ENCODE data around the gene KCNH3. TPM values are rescaled to one million over a fixed set of nuclear protein-coding genes. Genes with fewer than 3 reads are reported as not detected.

The KCNH3 gene
- polyA plus RNA-seq, 1 donor (not counting 4 experiments of a cell fraction or from before 2014, with no cell fraction given): 0.08 TPM

GRCh38 chr12:49525942-49526341 lies 12.9 kb upstream of the KCNH3 start:
- FAIRE-seq (no peak), DNase-seq (ENCODE audit: low read depth, low spot score) (no peak)
- Histone ChIP-seq H3K27me3 (ENCODE audit: control insufficient read depth, extremely low read depth, insufficient read depth, low read length) (no peaks in the 10 kb centered on the region), H3K9ac (ENCODE audit: control insufficient read depth, extremely low read depth, insufficient read depth, low read length) (no peak overlapping the region), H3K9me3 (ENCODE audit: control insufficient read depth, low read depth, low read length) (no peaks in the 10 kb centered on the region), H3K79me2 (ENCODE audit: control insufficient read depth, insufficient read depth, low read length) (no peaks in the 10 kb centered on the region), H4K20me1 (ENCODE audit: control insufficient read depth, extremely low read depth, insufficient read depth, low read length) (no peaks in the 10 kb centered on the region), H2AFZ (ENCODE audit: control insufficient read depth, low read length) (no peak overlapping the region), H3K4me3 (ENCODE audit: control insufficient read depth in 2 of 3, extremely low read depth in 1 of 3, insufficient read depth in 2 of 3, low read depth in 1 of 3, low read length in 3 of 3) (no peak overlapping the region), H3K27ac (ENCODE audit: control insufficient read depth, insufficient read depth, low read length) (no peak overlapping the region), H3K36me3 (ENCODE audit: control insufficient read depth in 2 of 2, extremely low read depth in 1 of 2, insufficient read depth in 2 of 2, low read length in 2 of 2) (peaks cover 15 to 26% of the 10 kb centered on the region in 2 experiments), H3K4me2 (ENCODE audit: control insufficient read depth, extremely low read depth, insufficient read depth, low read depth, low read length) (no peak overlapping the region), H3K9me1 (ENCODE audit: control insufficient read depth, extremely low read depth, insufficient read depth, low read length) (no peaks in the 10 kb centered on the region), H3K4me1 (ENCODE audit: control insufficient read depth, extremely low read depth, insufficient read depth, low read length) (no peaks in the 10 kb centered on the region)
- TF ChIP-seq CTCF (optimal IDR thresholded peaks at IDR 0.05 in 1 of 3, IDR thresholded peaks at IDR 0.05 in 1 of 3, conservative IDR thresholded peaks at IDR 0.05 in 1 of 3; ENCODE audit: extremely low read depth in 1 of 3, insufficient read depth in 2 of 3, low read length in 3 of 3): no peak
- TF ChIP-seq EZH2 (IDR thresholded peaks at IDR 0.05; ENCODE audit: low read length): no peak
- dilution Hi-C loops (cut with MboI; ENCODE audit: extremely low pct_ligation_motif_present, low sequenced_read_pairs): no loop called here

- no peaks in the 10 kb centered on the region for H3K79me2 ChIP-seq (ENCODE audit: control insufficient read depth, insufficient read depth, low read length)
- H3K9ac ChIP-seq (ENCODE audit: control insufficient read depth, extremely low read depth, insufficient read depth, low read length): no peak overlapping the region
- H3K9me3 ChIP-seq (ENCODE audit: control insufficient read depth, low read depth, low read length): no peaks in the 10 kb centered on the region
- FAIRE-seq (no peak), DNase-seq (ENCODE audit: low read depth, low spot score) (no peak)
- H3K9me1 ChIP-seq (ENCODE audit: control insufficient read depth, extremely low read depth, insufficient read depth, low read length): no peaks in the 10 kb centered on the region
- TF ChIP-seq EZH2 (IDR thresholded peaks at IDR 0.05; ENCODE audit: low read length) (no peak), CTCF (optimal IDR thresholded peaks at IDR 0.05 in 1 of 3, IDR thresholded peaks at IDR 0.05 in 1 of 3, conservative IDR thresholded peaks at IDR 0.05 in 1 of 3; ENCODE audit: extremely low read depth in 1 of 3, insufficient read depth in 2 of 3, low read length in 3 of 3) (no peak)
- peaks cover 13 to 20% of the 10 kb centered on the region in 2 experiments for H3K36me3 ChIP-seq (ENCODE audit: control insufficient read depth in 2 of 2, extremely low read depth in 1 of 2, insufficient read depth in 2 of 2, low read length in 2 of 2)
- no peak overlapping the region for H3K4me3 ChIP-seq (ENCODE audit: control insufficient read depth in 2 of 3, extremely low read depth in 1 of 3, insufficient read depth in 2 of 3, low read depth in 1 of 3, low read length in 3 of 3)
- H3K27ac ChIP-seq (ENCODE audit: control insufficient read depth, insufficient read depth, low read length): no peak overlapping the region
- H3K4me2 ChIP-seq (ENCODE audit: control insufficient read depth, extremely low read depth, insufficient read depth, low read depth, low read length): no peak overlapping the region
- H3K27me3 ChIP-seq (ENCODE audit: control insufficient read depth, extremely low read depth, insufficient read depth, low read length): no peaks in the 10 kb centered on the region
- dilution Hi-C loops (cut with MboI; ENCODE audit: extremely low pct_ligation_motif_present, low sequenced_read_pairs): no loop called here
- no peaks in the 10 kb centered on the region for H4K20me1 ChIP-seq (ENCODE audit: control insufficient read depth, extremely low read depth, insufficient read depth, low read length)
- no peak overlapping the region for H2AFZ ChIP-seq (ENCODE audit: control insufficient read depth, low read length)
- no peaks in the 10 kb centered on the region for H3K4me1 ChIP-seq (ENCODE audit: control insufficient read depth, extremely low read depth, insufficient read depth, low read length)
These were observed 11.3 kb upstream of the KCNH3 start for GRCh38 chr12:49527361-49528130.
